H1 (cell line): ENCODE measurements around the gene CKS1B.

Experiments used
- CBX8 ChIP-seq: fragments of 300-800, 300-1000 bp; sonication (generic); IDR thresholded peaks from 2 replicates; pipeline ENCODE4 v1.7.1; 2016; ENCODE audit warnings: low read depth, low read length, borderline replicate concordance
- CHD2 ChIP-seq: IDR thresholded peaks from 2 replicates; pipeline ENCODE4 v1.6.1; 2012; ENCODE audit warnings: low read length, improper control_type of control experiment
- CTCF ChIP-seq, 3 experiments: IDR thresholded peaks; 1 replicate in 2 of 3; 2 replicates in 1 of 3; pipeline versions ENCODE4 v1.5.1 to v1.6.1; 2011; ENCODE audit warnings: low read length in 3 of 3, mild to moderate bottlenecking in 3 of 3, inconsistent platforms in 2 of 3, low read depth in 1 of 3, moderate library complexity in 1 of 3; ENCODE audit not compliant: insufficient read depth in 1 of 3; ENCODE audit errors: control extremely low read depth in 1 of 3
- EP300 ChIP-seq, 2 experiments: IDR thresholded peaks; 1 replicate in 1 of 2; 2 replicates in 1 of 2; pipeline ENCODE4 v1.6.1; 2011 to 2012; ENCODE audit warnings: low read depth in 2 of 2, low read length in 2 of 2, mild to moderate bottlenecking in 2 of 2, borderline replicate concordance in 1 of 2, inconsistent platforms in 1 of 2, moderate library complexity in 1 of 2
- GABPA ChIP-seq: IDR thresholded peaks from 2 replicates; pipeline ENCODE4 v1.6.1; 2011; ENCODE audit warnings: mild to moderate bottlenecking, low read length, moderate library complexity, borderline replicate concordance; ENCODE audit not compliant: insufficient read depth
- RXRA ChIP-seq: IDR thresholded peaks from 2 replicates; pipeline ENCODE4 v1.6.1; 2011; ENCODE audit warnings: low read depth, mild to moderate bottlenecking, low read length, moderate library complexity; ENCODE audit not compliant: insufficient read depth
- SIRT6 ChIP-seq: IDR thresholded peaks from one replicate; pipeline ENCODE4 v1.7.1; 2012; ENCODE audit warnings: low read length, inconsistent platforms
- SP1 ChIP-seq: IDR thresholded peaks from 2 replicates; pipeline ENCODE4 v1.6.1; 2011; ENCODE audit warnings: low read depth, low read length
- SUZ12 ChIP-seq: fragments of 200-600 bp; sonication (generic); IDR thresholded peaks from 2 replicates; pipeline ENCODE4 v1.6.1; 2012; ENCODE audit warnings: mild to moderate bottlenecking, inconsistent platforms, low read length, moderate library complexity, mixed read lengths

GRCh38 chr1:155001425-155001674 lies 26.9 kb downstream of the CKS1B start:
- TF ChIP-seq RXRA: no peak
- no peak for TF ChIP-seq SP1
- TF ChIP-seq CHD2: no peak
- TF ChIP-seq SUZ12: no peak
- no peak for TF ChIP-seq SIRT6
- no peak for TF ChIP-seq CBX8
- TF ChIP-seq GABPA: no peak
- no peak for TF ChIP-seq EP300 (IDR thresholded peaks at IDR 0.05; ENCODE audit: borderline replicate concordance in 1 of 2, low read depth in 2 of 2, low read length in 2 of 2)
- TF ChIP-seq CTCF (IDR thresholded peaks at IDR 0.05; ENCODE audit: control extremely low read depth in 1 of 3, insufficient read depth in 1 of 3, low read depth in 1 of 3, low read length in 3 of 3): no peak
